Stimulated activated CD4-positive, alpha-beta T cell treated with anti-CD3 and anti-CD28 coated beads, TNF-alpha, amount 100 ng/mL, for 24 hours (primary cell): Measurements from ENCODE around the gene NDUFB7.

Source experiments
- DNase-seq, 3 experiments: peaks; one replicate each; pipeline ENCODE4 v3.0.0-alpha.2; 2020; ENCODE audit warnings: low read depth in 3 of 3

The NDUFB7 gene

GRCh38 chr19:14520543-14520942, 51.3 kb downstream of the NDUFB7 start:
- no peak for DNase-seq

- DNase-seq = no peak
Measured at GRCh38 chr19:14519860-14520407, 51.9 kb downstream of the NDUFB7 start.

- DNase-seq = no peak
Measured at GRCh38 chr19:14519245-14519859, 52.5 kb downstream of the NDUFB7 start.

GRCh38 chr19:14517840-14518505, 53.9 kb downstream of the NDUFB7 start, which contains the start of gene DNAJB1:
Gene DNAJB1 (minus strand): TSS chr19:14518397. CDS start chr19:14518349, 48 bp downstream.
- peak in 2 of 3 experiments; percentile 44 to 72 for DNase-seq

GRCh38 chr19:14517446-14517839, 54.4 kb downstream of the NDUFB7 start:
- no peak for DNase-seq

- DNase-seq = no peak
Measured at GRCh38 chr19:14516746-14517438, 55.0 kb downstream of the NDUFB7 start.
